H1 (cell line): ENCODE results near the gene S100P. TPM values are rescaled to one million over a fixed set of nuclear protein-coding genes. Genes with fewer than 3 reads are reported as not detected.
A peak's percentile ranks its signal among the peaks of the same experiment; 100 is the strongest.

Experiments used
- CTCF ChIA-PET: fragments of 300-600 bp; sonication (Branson Sonifier 250); formaldehyde crosslinking; loops from one replicate; lab custom pipeline; 2021; ENCODE audit not compliant: partially characterized antibody; lab: Charles Lee
- POLR2A ChIA-PET: fragments of 300-600 bp; sonication (Branson Sonifier 250); formaldehyde crosslinking; loops from one replicate; lab custom pipeline; 2021; ENCODE audit warnings: inconsistent platforms; ENCODE audit not compliant: partially characterized antibody; lab: Charles Lee
- DNase-seq, 2 experiments: peaks; one replicate each; pipeline versions ENCODE4 v3.0.0 to v3.0.0-alpha.2; 2010 to 2022; ENCODE audit warnings: low spot score in 2 of 2, low read depth in 1 of 2, mixed read lengths in 1 of 2
- FAIRE-seq: peaks from 2 replicates; lab custom pipeline; 2011; peaks lifted over from hg19 to GRCh38; lab: Jason Lieb, UNC
- H2AFZ ChIP-seq: 2 replicates; pipeline ENCODE4 v1.8.1; 2012; ENCODE audit warnings: low read length, inconsistent platforms
- H2AK5ac ChIP-seq: 2 replicates; pipeline ENCODE4 v1.6.1; 2013; ENCODE audit warnings: low read depth, low read length
- H2BK120ac ChIP-seq: replicated peaks from 2 replicates; pipeline ENCODE3; 2013; ENCODE audit warnings: low read depth, low read length, inconsistent platforms
- H2BK12ac ChIP-seq: 2 replicates; pipeline ENCODE4 v1.6.1; 2013; ENCODE audit warnings: low read depth, low read length
- H2BK15ac ChIP-seq: 2 replicates; pipeline ENCODE4 v1.6.1; 2013; ENCODE audit warnings: low read length
- H2BK20ac ChIP-seq: 2 replicates; pipeline ENCODE4 v1.6.1; 2013; ENCODE audit warnings: low read length
- H2BK5ac ChIP-seq: 2 replicates; pipeline ENCODE4 v1.6.1; 2013; ENCODE audit warnings: low read depth, low read length
- H3K14ac ChIP-seq: 2 replicates; pipeline ENCODE4 v1.6.1; 2013; ENCODE audit warnings: inconsistent platforms; ENCODE audit not compliant: insufficient read length
- H3K18ac ChIP-seq: 2 replicates; pipeline ENCODE4 v1.6.1; 2013; ENCODE audit warnings: low read length; ENCODE audit errors: extremely low read depth
- H3K23ac ChIP-seq: 2 replicates; pipeline ENCODE4 v1.6.1; 2013; ENCODE audit warnings: inconsistent platforms; ENCODE audit not compliant: insufficient read length
- H3K23me2 ChIP-seq: 2 replicates; pipeline ENCODE4 v1.6.1; 2013; ENCODE audit warnings: low read depth, low read length
- H3K27ac ChIP-seq: 2 replicates; pipeline ENCODE4 v1.6.1; 2011; ENCODE audit warnings: low read depth, low read length, inconsistent platforms
- H3K27me3 ChIP-seq, 4 experiments: replicated peaks in 1 of 4; 1 replicate in 1 of 4; 2 replicates in 3 of 4; pipeline versions ENCODE4 v1.6.1 to v1.8.1; 2011 to 2013; ENCODE audit warnings: low read length in 3 of 4, mild to moderate bottlenecking in 3 of 4, inconsistent platforms in 2 of 4, mixed read lengths in 2 of 4, moderate library complexity in 1 of 4; ENCODE audit not compliant: control insufficient read depth in 3 of 4, insufficient read depth in 3 of 4; ENCODE audit errors: extremely low read depth in 1 of 4
- H3K36me3 ChIP-seq, 4 experiments: 2 replicates each; pipeline versions ENCODE4 v1.6.1 to v1.8.1; 2011 to 2013; ENCODE audit warnings: mild to moderate bottlenecking in 4 of 4, low read length in 3 of 4, moderate library complexity in 2 of 4, control low read depth in 1 of 4, inconsistent platforms in 1 of 4; ENCODE audit not compliant: insufficient read depth in 4 of 4, control insufficient read depth in 2 of 4
- H3K4ac ChIP-seq: replicated peaks from 2 replicates; pipeline ENCODE3; 2013; ENCODE audit warnings: low read length, low read depth, mixed read lengths, inconsistent platforms; ENCODE audit not compliant: insufficient read length
- H3K4me1 ChIP-seq, 4 experiments: replicated peaks in 1 of 4; 1 replicate in 1 of 4; 2 replicates in 3 of 4; pipeline versions ENCODE4 v1.6.1 to v1.8.1; 2011 to 2013; ENCODE audit warnings: low read length in 3 of 4, inconsistent platforms in 2 of 4, mixed read lengths in 1 of 4; ENCODE audit not compliant: insufficient read depth in 4 of 4, control insufficient read depth in 3 of 4
- H3K4me2 ChIP-seq, 2 experiments: 2 replicates each; pipeline versions ENCODE4 v1.6.1 to v1.8.1; 2011 to 2013; ENCODE audit warnings: low read depth in 2 of 2, low read length in 2 of 2, control low read depth in 1 of 2, inconsistent platforms in 1 of 2, mild to moderate bottlenecking in 1 of 2; ENCODE audit not compliant: insufficient read depth in 1 of 2
- H3K4me3 ChIP-seq, 4 experiments: fragments of 200-600, 300-600 bp in 1 of 4; sonication (generic), shearing (Covaris generic), sonication (Bioruptor Twin) in 1 of 4; 2 replicates each; pipeline versions ENCODE4 v1.5.1 to v1.8.1; 2011 to 2016; ENCODE audit warnings: low read length in 4 of 4, low read depth in 3 of 4, control low read depth in 2 of 4, inconsistent platforms in 2 of 4, mild to moderate bottlenecking in 2 of 4, mixed read lengths in 1 of 4, moderate library complexity in 1 of 4; ENCODE audit not compliant: insufficient read depth in 2 of 4; ENCODE audit errors: extremely low read depth in 1 of 4
- H3K56ac ChIP-seq: replicated peaks from 2 replicates; pipeline ENCODE3; 2013; ENCODE audit warnings: low read depth, mild to moderate bottlenecking, mixed read lengths, low read length, inconsistent platforms; ENCODE audit not compliant: insufficient read length
- H3K79me1 ChIP-seq: 2 replicates; pipeline ENCODE4 v1.6.1; 2013; ENCODE audit warnings: low read depth, low read length, control low read depth
- H3K79me2 ChIP-seq, 2 experiments: 2 replicates each; pipeline versions ENCODE4 v1.6.1 to v1.8.1; 2012 to 2013; ENCODE audit warnings: low read length in 2 of 2, mild to moderate bottlenecking in 2 of 2, inconsistent platforms in 1 of 2; ENCODE audit not compliant: insufficient read depth in 2 of 2, control insufficient read depth in 1 of 2
- H3K9ac ChIP-seq, 4 experiments: replicated peaks in 1 of 4; 1 replicate in 1 of 4; 2 replicates in 3 of 4; pipeline versions ENCODE4 v1.6.1 to v1.8.1; 2011 to 2013; ENCODE audit warnings: low read depth in 3 of 4, low read length in 3 of 4, control low read depth in 2 of 4, mild to moderate bottlenecking in 2 of 4, moderate library complexity in 2 of 4, inconsistent platforms in 1 of 4; ENCODE audit errors: extremely low read depth in 1 of 4
- H3K9me3 ChIP-seq, 2 experiments: 2 replicates each; pipeline versions ENCODE4 v1.6.1 to v1.8.1; 2012 to 2013; ENCODE audit warnings: mild to moderate bottlenecking in 2 of 2, moderate library complexity in 2 of 2, control low read depth in 1 of 2, inconsistent platforms in 1 of 2, low read depth in 1 of 2, low read length in 1 of 2, mixed read lengths in 1 of 2; ENCODE audit not compliant: insufficient read depth in 2 of 2
- H4K20me1 ChIP-seq, 2 experiments: replicated peaks in 1 of 2; 2 replicates each; pipeline versions ENCODE3 to v1.8.1; 2011 to 2013; ENCODE audit warnings: inconsistent platforms in 2 of 2, low read length in 2 of 2, mild to moderate bottlenecking in 1 of 2; ENCODE audit not compliant: insufficient read depth in 2 of 2, control insufficient read depth in 1 of 2
- H4K5ac ChIP-seq: 2 replicates; pipeline ENCODE4 v1.6.1; 2013; ENCODE audit warnings: low read length, low read depth, mixed read lengths, inconsistent platforms; ENCODE audit not compliant: insufficient read length
- H4K8ac ChIP-seq: 2 replicates; pipeline ENCODE4 v1.8.0; 2013; ENCODE audit warnings: mild to moderate bottlenecking, moderate library complexity, low read length, inconsistent platforms; ENCODE audit not compliant: insufficient read depth; ENCODE audit errors: extremely low read depth
- H4K91ac ChIP-seq: replicated peaks from 2 replicates; pipeline ENCODE3; 2013; ENCODE audit warnings: low read length, mixed read lengths, inconsistent platforms; ENCODE audit not compliant: insufficient read length
- CBX8 ChIP-seq: fragments of 300-800, 300-1000 bp; sonication (generic); IDR thresholded peaks from 2 replicates; pipeline ENCODE4 v1.7.1; 2016; ENCODE audit warnings: low read depth, low read length, borderline replicate concordance
- CEBPB ChIP-seq: IDR thresholded peaks from 2 replicates; pipeline ENCODE4 v1.6.1; 2012; ENCODE audit warnings: low read depth, low read length
- KDM4A ChIP-seq: IDR thresholded peaks from one replicate; pipeline ENCODE4 v1.7.1; 2012; ENCODE audit warnings: low read depth, mild to moderate bottlenecking, moderate library complexity, low read length, inconsistent platforms; ENCODE audit not compliant: severe bottlenecking
- MAFK ChIP-seq: IDR thresholded peaks from 2 replicates; pipeline ENCODE4 v1.6.1; 2012; ENCODE audit warnings: low read depth, mild to moderate bottlenecking, improper control_type of control experiment, low read length
- RBBP5 ChIP-seq: IDR thresholded peaks from 2 replicates; pipeline ENCODE4 v1.7.1; 2012; ENCODE audit warnings: low read depth, mild to moderate bottlenecking, inconsistent platforms, low read length, moderate library complexity, borderline replicate concordance
- TCF12 ChIP-seq: IDR thresholded peaks from 2 replicates; pipeline ENCODE4 v1.6.1; 2011; ENCODE audit warnings: low read depth, mild to moderate bottlenecking, low read length
- WGBS, 2 experiments: shearing (Covaris generic) in 1 of 2; methylation state at CpG; one replicate each; pipeline versions ENCODE4 v1.1.6 to v1.1.7; 2013 to 2015; ENCODE audit warnings: low lambda C conversion rate in 2 of 2, mixed read lengths in 2 of 2, inconsistent platforms in 1 of 2, low coverage in 1 of 2, missing lambda C conversion rate in 1 of 2; ENCODE audit not compliant: insufficient replicate concordance in 2 of 2, insufficient coverage in 1 of 2, insufficient read length in 1 of 2; ENCODE audit errors: extremely low coverage in 1 of 2, missing lambda C conversion rate in 1 of 2; 5-methylcytosine and 5-hydroxymethylcytosine counted together
- long read RNA-seq, 2 experiments: library from RNA in 1 of 2; library from capped mRNA in 1 of 2; stranded (forward); transcript quantifications; one replicate each; pipeline ENCODE4 v2.0.0, GENCODE V29; 2021; ENCODE audit warnings: inconsistent platforms in 1 of 2
- polyA minus RNA-seq, 3 experiments: library from RNA; depleted of rRNA, polyadenylated mRNA; stranded (reverse); fragments of >200 nt; gene quantifications; 1 replicate in 2 of 3; 2 replicates in 1 of 3; pipeline ENCODE4 v1.2.3, GENCODE V29; 2011
- polyA plus RNA-seq, 7 experiments: library from polyadenylated mRNA; depleted of rRNA in 3 of 7; stranded (reverse) in 5 of 7; unstranded in 2 of 7; fragments of >200 nt in 5 of 7; fragments of 200-250 nt in 2 of 7; gene quantifications; 1 replicate in 5 of 7; 2 replicates in 1 of 7; 4 replicates in 1 of 7; pipeline versions ENCODE4 v1.2.1 to v1.2.3, GENCODE V29; 2011 to 2013; ENCODE audit warnings: missing spikeins in 2 of 7, mixed read lengths in 2 of 7
- total RNA-seq: library from RNA; stranded (reverse); fragmentation: NEBNext Ultra II Directional; extraction: Animal tissue kit (Norgen Biotek cat#: 25700); gene quantifications from 2 replicates; pipeline ENCODE4 v1.2.1, GENCODE V29; 2021
- TF ChIP-seq, protein P1 (sequence below): IDR thresholded peaks from 2 replicates; pipeline ENCODE4 v1.6.1; 2012; ENCODE audit warnings: low read length, inconsistent platforms

Gene S100P
- not detected in 2 replicates for total RNA-seq
- polyA plus RNA-seq (2011; rRNA removed) = not detected in 2 replicates
- polyA plus RNA-seq (2011; cell fraction: cytosol; rRNA removed) = not detected
- polyA plus RNA-seq (2011; cell fraction: nucleus; rRNA removed) = 0.14 TPM
- 0.58 TPM in 1 of 4 replicates, not detected in the others for polyA plus RNA-seq (2012, experiment 1 of 2)
- not detected for polyA plus RNA-seq (2012, experiment 2 of 2)
- not detected for polyA plus RNA-seq (2013, experiment 1 of 2)
- polyA plus RNA-seq (2013, experiment 2 of 2) = not detected
- polyA minus RNA-seq (2011; rRNA and poly(A)+ RNA removed) = not detected in 2 replicates
- 12.6 TPM for polyA minus RNA-seq (2011; cell fraction: cytosol; rRNA and poly(A)+ RNA removed)
- polyA minus RNA-seq (2011; cell fraction: nucleus; rRNA and poly(A)+ RNA removed) = 5.8 TPM
- long read RNA-seq, experiment 1 = 0 reads
- long read RNA-seq, experiment 2 = 0 reads

DNA sequence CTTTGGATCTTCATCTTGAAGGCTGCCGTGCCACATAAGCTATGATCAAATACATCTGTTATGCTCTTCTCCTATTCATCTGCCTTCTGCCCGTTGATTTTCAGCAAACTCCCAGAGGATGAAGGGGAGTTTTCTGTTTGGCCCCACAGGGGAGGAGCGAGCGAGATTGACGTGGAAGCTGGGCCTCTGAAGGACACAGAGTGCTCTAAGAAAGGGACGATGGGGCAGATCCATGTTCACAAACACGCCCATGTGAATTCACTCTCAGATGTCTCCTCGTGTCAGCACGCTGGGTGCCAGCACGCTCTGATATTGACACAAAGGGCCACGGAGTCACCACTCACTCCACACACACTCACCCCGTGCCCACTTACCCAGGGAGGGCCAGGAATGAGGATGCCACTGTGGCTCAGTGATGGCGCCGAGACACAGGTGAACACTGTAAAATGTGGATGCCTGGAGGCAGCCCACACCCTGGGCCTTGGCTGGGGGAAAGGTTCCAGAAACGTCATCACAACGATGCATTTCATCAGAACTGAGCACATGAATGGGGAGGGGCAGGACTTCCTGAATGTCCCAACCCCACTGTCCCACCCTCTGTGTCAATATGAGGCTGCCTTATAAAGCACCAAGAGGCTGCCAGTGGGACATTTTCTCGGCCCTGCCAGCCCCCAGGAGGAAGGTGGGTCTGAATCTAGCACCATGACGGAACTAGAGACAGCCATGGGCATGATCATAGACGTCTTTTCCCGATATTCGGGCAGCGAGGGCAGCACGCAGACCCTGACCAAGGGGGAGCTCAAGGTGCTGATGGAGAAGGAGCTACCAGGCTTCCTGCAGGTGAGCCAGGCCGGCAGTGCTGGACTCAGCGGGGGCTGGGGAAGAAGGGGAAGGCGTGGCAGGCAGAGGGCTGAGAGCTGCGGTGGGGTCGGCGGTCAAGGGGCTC lies at the start of gene S100P:
Gene S100P (plus strand): TSS at position 648 of the 946 bp plus-strand sequence. CDS start 55 bp downstream, at position 703.
- Histone ChIP-seq H2BK5ac (no peak within 1 kb of the TSS; the same call in 1 of the 2 replicates), H3K4ac (no peak within 1 kb of the TSS), H2AK5ac (no peak within 1 kb of the TSS), H3K27ac (no peak within 1 kb of the TSS), H3K4me1 (peaks cover 0 to 19% (median 16%) of the 10 kb centered on the region in 4 experiments; a peak in 6 of 7 replicates), H4K5ac (no peak within 1 kb of the TSS), H3K23ac (no peak within 1 kb of the TSS), H4K20me1 (peaks cover 0 to 2% of the 10 kb centered on the region in 2 experiments), H3K56ac (no peak within 1 kb of the TSS), H3K79me1 (peaks cover 4% of the 10 kb centered on the region), H4K8ac (peak within 1 kb of the TSS; percentile 43; the same call in 1 of the 2 replicates), H2BK120ac (no peak within 1 kb of the TSS), H2AFZ (no peak within 1 kb of the TSS), H3K9ac (no peak within 1 kb of the TSS; a peak in 1 of 7 replicates), H3K4me2 (no peak within 1 kb of the TSS), H3K27me3 (no peaks in the 10 kb centered on the region), H2BK12ac (0 out of 2 replicates have a peak within 1 kb of the TSS, but pooled peaks have one; percentile 27), H3K14ac (no peak within 1 kb of the TSS), H2BK20ac (no peak within 1 kb of the TSS), H3K4me3 (no peak within 1 kb of the TSS), H3K23me2 (no peaks in the 10 kb centered on the region; the same call in 1 of the 2 replicates), H3K36me3 (no peaks in the 10 kb centered on the region), H3K79me2 (no peaks in the 10 kb centered on the region), H3K18ac (no peak within 1 kb of the TSS), H4K91ac (no peak within 1 kb of the TSS), H2BK15ac (peak within 1 kb of the TSS; percentile 16; the same call in 1 of the 2 replicates), H3K9me3 (no peaks in the 10 kb centered on the region)
- WGBS, 2 experiments = 91% methylated on average over 29 of the region's 29 CpGs; no CpG with 5 or more reads in 1 of the 2 experiments
- POLR2A ChIA-PET = interaction anchor here (1.2 kb wide), 1 partner anchor 8 kb away, joined by 4 read pairs; no protein-coding TSS in a partner anchor
- DNase-seq (no peak), FAIRE-seq (no peak)
- CTCF ChIA-PET = interaction anchor here (0.7 to 6.6 kb wide), 10 partner anchors 7 to 378 kb away, joined by 3 to 59 read pairs (median 5); partner anchors contain the start of gene MRFAP1L1
- TF ChIP-seq TCF12 (no peak), KDM4A (no peak), CBX8 (no peak), CEBPB (no peak), MAFK (no peak), RBBP5 (no peak)
- TF ChIP-seq, protein P1, sequence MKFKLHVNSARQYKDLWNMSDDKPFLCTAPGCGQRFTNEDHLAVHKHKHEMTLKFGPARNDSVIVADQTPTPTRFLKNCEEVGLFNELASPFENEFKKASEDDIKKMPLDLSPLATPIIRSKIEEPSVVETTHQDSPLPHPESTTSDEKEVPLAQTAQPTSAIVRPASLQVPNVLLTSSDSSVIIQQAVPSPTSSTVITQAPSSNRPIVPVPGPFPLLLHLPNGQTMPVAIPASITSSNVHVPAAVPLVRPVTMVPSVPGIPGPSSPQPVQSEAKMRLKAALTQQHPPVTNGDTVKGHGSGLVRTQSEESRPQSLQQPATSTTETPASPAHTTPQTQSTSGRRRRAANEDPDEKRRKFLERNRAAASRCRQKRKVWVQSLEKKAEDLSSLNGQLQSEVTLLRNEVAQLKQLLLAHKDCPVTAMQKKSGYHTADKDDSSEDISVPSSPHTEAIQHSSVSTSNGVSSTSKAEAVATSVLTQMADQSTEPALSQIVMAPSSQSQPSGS = no peak
